HPDE6-E6E7 (cell line): ENCODE measurements around the gene ATXN7L1.
"Not testable (repeated sequence)": the region's sequence is repeated elsewhere in the genome, so short reads cannot be mapped to it uniquely, and the experiment has no call there.

ENCODE experiments used
- DNase-seq: peaks from one replicate; pipeline ENCODE4 v3.0.0; 2011; ENCODE audit warnings: missing footprints; ENCODE audit errors: extremely low spot score

Gene ATXN7L1

DNA sequence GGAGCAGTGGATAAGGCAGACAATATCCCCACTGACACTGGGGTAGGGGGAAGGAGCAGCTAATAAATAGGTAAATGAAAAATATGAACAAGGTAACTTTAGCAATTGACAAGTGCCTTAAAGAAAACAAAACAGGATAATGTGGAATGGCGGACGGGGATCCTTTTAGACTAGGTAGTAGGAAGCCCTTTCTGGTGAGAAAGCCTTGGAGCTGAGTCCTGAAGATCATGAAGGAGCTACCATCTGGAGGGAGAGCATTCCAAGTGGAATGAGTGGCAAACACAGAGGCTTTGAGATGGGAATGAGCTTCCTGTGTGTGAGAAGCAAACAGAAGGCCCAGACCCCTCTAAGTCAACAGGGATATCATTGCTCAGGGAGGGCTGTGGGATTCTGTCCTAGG is 16.0 kb upstream of the ATXN7L1 start:
- no peak for DNase-seq

DNA sequence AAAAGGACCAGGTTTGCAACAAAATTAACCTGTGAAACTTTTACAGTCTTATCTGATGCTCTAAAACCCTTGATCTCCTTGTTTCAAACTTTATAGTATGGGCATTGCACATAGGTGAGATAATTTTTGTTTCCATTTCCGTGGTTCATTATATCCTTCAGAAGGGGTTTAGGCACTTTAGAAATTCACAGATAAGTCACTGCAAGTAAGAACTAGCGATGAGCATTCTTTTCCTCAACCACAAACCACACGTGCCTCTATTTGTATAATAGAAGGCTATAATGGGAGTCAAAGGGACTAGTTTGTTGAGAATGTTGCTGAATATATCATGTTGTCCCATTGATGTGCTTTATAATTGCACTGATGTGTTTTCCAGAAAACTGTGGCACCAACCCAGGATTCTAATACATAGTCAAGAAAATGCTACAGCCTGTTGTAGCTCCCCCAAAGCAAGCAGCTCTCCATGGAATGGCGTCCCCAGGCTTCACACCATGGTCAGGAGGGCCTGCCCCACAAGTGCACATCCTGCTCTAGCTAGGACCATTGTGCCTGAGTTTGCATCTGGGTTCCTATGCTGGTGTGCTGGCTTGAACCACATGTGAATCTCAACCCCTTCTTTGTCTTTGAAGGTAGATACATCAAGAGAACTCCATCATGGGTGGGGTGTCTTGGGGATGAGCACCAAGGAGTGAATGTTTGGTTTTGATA is 14.0 kb upstream of the ATXN7L1 start:
- no peak for DNase-seq

- DNase-seq: no peak
Observed at GRCh38 chr7:105887569-105888189, 11.3 kb upstream of the ATXN7L1 start.

- no peak for DNase-seq
Observed at GRCh38 chr7:105886776-105887175, 10.4 kb upstream of the ATXN7L1 start.

DNA sequence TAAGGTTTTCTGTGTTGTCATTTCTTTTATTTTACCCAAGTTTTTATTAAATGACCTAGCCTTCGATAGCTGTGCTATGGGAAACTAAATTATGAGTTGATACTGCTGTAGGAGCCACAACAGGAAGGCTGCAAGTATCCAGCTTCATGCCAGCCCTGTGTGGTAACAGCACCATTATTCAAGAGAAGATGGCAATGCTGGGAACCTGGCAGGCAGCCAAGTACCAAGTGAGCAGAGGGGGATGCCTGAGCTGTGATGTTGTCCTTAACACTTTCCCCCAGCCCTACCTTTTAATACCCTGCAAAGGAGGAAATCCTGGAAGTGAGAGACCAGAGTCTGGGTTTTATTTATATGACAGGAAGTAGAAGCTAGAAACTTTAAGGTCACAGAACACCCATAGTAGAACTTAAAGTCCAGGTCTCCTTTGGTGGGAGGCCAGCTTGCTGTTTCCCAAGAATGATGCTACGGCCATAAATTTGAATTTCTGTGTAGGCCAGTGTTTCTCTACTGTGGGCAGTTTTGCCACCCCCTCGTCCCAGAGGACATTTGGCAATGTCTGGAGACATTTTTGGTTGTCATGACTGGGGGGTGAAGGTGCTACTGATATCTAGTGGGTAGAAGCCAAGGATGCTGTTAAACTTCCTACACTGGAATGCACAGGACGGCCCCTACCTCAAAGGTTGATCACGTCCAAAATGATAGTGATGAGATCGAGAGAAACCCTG is 9.2 kb upstream of the ATXN7L1 start:
- DNase-seq: no peak

DNA sequence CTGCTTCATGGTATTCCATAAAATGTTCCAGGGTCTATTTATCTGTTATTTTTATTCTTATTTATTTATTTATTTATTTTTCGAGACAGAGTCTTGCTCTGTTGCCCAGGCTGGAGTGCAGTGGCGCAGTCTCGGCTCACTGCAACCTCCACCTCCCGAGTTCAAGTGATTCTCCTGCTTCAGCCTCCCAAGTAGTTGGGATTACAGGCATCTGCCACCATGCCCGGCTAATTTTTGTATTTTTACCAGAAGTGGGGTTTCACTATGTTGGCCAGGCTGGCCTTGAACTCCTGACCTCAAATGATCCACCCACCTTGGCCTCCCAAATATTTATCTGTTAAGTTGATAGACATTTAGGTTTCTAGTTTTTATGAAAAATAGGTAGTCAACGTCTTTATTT is 6.8 kb upstream of the ATXN7L1 start:
- not testable (repeated sequence) for DNase-seq

DNA sequence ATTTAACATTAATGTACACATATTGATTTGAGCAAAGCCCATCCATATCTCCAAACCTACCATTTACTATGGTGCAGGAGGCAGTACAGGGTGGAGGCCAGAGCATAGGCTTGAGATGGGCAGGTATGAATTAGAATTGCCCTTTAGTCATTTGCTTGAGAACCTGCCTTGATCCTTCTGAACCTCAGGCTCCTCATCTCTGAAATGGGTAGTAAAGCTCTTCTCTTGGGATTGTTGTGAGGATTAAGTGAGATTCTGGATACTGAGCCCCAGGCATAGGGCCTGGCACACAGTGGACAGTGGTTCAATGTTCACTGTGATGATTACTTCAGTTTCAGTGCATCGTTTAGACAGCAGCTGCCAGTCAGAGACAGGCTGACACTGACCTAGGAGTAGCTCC is 5.0 kb upstream of the ATXN7L1 start:
- no peak for DNase-seq

DNA sequence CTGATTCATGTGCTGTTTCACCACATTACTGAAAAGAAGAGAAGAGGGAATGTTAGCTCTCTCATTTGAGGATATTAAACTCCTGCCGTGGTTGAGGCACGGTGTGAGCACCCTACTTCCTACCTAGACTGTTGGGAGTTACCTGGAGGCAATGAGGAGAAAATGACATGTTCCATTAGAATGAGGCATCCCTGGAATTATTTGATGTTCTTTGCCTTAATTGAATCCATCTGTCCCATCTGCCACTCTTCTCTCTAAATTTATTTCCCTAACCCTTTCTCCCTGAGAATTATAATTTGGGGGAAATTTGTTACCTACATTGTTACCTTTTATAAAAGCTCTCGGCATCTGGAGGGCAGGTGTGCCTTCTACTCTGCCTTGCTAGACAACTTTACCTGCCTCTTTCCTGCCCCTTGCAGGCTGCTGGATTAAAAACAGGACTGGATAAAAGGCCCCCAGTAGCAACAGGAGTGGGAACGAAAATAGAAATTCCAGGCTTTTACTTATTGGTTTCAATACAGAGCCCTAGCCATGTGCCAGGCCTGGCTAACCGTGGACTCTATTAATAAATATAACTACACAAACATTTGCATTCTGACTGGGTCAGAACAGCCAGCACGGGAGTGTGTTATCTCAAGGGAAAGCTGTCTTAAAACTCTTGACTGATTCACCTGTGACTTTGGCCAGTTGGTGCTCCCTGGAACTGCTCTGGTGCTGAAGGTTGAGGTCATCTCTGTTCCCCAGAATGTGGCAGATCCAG is 4.4 kb upstream of the ATXN7L1 start:
- DNase-seq: no peak

GRCh38 chr7:105879782-105880181 is 3.4 kb upstream of the ATXN7L1 start:
- DNase-seq: no peak

- DNase-seq: no peak
Observed at GRCh38 chr7:105878746-105879605, 2.6 kb upstream of the ATXN7L1 start.

DNA sequence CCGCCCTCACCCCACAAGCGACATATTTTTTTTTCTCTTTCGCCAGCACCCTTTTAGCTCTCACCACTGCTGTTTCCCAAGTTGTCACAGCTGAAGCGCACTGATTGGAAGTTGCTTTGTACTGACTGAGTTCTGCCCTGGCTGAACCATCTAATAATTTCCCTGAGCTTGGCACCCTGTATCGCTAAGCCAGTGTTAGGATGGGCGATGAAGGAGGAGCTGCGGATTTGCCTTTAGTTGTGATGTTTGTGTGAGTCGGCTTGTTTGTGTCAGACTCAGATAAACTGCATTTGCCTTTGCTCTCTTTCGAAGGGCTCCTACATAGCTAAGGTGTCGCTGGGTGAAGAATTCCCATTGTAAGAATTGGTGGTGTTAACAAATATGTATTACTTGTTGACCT is 1.3 kb upstream of the ATXN7L1 start:
- DNase-seq: no peak

DNA sequence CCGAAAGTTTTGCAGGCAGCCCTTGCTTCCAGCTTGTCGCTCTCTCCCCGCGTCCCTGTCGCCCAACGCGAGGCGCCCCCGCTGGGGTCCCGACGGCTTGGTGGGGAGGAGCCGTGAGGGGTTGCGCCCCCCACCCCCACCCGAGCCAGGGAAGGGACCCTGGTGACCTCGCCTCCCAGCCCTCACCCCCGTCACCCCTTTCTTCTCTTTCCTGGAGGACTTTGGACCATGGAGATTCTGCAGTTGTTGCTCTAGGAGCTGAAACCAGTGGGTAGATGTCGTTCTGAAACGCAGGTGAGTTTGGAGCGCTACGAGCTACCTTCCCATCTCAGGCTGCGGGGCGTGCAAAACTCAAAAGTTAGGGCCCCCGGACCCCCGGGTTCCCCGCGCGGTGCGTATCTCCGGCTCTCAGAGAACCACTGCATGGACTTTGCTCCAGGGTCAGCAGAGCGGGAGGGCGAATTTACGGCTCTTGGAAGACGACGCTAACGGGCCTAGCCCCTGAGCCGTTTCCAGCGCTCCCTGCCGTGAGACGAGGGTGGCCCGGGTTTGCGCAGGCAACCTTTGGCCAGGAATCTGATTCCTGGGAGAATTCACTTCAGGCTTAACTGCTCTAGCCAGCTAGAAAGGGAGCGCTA is 684 bp upstream of the ATXN7L1 start:
- no peak for DNase-seq

- DNase-seq: no peak
Observed at GRCh38 chr7:105875505-105875904, 894 bp downstream of the ATXN7L1 start.

DNA sequence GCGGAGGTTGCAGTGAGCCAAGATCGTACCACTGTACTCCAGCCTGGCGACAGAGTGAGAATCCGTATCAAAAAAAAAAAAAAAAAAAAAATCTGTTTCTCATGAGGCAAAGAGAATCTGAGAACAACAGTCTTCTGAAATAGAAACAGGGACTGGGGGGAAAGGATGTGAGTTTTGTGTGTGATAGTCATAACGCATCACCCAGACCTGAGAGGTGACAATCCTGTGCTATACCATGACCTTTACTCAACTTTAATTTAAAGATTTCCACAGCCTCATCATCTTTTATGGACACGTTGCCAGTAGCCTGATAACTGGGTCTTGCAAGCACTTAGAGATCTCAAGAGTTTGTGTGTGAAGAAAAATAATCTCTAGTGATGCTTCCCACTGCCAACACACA is 2.3 kb downstream of the ATXN7L1 start:
- DNase-seq: no peak

DNA sequence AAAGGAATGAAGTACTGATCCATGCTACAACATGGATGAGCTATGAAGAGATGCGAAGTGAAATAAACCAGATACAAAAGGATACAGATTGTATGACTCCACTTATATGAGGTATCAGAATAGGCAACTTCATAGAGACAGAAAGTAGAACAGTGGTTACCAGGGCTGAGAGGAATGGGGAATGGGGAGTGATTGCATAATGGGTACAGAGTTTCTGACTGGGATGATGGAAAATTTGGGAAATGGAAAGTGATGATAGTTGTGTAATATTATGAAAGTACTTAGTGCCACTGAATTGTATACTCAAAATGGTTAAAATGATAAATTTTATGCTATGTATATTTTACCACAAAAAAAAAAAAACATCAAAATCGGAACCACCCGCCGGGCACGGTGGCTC is 3.9 kb downstream of the ATXN7L1 start:
- no peak for DNase-seq

DNA sequence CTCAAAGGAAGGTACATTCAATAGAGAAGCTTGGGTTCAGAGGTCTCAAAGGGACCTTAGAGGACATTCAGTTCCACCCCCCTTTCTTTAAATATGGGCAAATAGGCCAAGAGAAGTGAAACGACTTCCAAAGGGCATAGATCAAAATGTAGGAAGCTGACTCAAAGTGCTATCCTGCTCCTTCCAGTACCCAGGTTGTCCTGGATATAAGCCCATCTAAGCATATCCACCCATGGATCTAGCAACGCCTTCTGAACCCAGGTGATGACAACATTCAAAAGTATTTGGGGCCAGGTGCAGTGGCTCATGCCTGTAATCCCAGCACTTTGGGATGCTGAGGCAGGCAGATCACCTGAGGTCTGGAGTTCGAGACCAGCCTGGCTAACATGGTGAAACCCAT is 5.3 kb downstream of the ATXN7L1 start:
- DNase-seq: no peak

DNA sequence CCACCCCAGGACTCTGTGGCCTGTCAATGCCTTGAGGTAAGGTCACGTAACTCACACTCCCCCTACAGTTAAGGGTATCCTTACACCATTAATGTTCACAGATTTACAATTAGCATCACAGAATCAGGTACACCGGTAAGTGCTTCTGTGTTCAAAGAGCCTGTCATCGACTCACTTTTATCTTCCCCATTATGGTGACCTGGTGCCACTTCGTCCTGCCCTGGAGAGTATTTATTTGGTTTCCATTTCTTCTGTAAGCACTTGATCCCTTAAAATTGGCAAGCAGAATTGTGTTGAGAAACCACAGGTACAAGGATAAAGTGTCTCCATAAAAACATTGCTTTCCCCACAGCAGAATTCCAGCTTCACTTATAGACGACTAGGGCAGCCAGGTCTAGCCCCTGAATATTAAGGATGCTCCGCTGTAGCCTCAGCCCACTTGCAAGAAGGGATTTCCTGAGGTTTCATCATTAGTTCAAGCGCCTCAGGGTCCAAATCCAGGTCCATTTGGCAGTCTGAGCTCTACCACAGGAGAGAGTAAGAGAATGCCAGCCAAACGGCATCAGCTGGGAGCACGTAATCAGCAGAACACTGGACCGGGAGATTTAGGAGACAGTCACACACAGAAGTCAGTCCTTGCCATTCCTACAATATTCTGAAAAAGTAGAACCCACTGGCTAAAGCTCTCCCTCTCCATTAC is 10.1 kb downstream of the ATXN7L1 start:
- no peak for DNase-seq

DNA sequence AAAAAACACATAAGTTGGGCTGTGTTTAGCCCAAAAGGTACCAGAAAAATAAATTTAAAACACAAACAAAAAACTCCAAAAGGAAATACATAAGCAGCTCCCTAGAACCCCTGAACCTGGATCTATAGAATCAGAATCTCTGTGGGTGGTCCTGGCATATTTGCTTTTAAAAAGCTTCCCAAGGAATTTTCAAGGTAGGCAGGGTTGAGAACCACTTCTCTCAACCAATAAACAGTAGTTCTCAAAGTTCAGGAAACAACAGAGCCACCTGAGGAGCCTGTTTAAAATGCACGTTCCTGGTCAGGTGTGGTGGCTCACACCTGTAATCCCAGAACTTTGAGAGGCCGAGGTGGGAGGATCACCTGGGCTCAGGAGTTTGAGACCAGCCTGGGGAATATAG is 12.5 kb downstream of the ATXN7L1 start:
- no peak for DNase-seq

DNA sequence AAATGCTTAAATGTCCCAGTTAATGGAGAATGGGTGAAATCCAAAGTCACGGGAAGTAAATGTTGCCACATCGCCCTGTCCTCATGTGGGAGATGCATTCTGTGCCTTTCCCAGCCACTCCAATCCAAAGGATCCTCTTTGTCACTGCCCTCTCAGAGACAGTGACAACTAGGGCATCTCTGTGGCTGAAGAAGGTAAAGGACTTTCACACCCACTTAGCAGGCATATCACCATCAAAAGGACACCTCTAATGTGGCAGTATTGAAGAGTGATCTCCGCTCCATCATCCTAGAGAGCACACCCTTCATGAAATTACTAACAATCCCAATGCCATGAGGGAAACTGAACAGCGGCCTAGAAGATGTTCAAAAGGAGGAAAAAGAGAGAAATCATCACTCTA is 13.6 kb downstream of the ATXN7L1 start:
- no peak for DNase-seq

- no peak for DNase-seq
Observed at GRCh38 chr7:105862276-105862675, 14.1 kb downstream of the ATXN7L1 start.
